AG04450 (cell line): ENCODE results near the gene CCNQ. TPM values are rescaled to one million over a fixed set of nuclear protein-coding genes. Genes with fewer than 3 reads are reported as not detected.
A peak's percentile ranks its signal among the peaks of the same experiment; 100 is the strongest.

Experiments
- CTCF ChIA-PET: fragments of 300-600, 350-600 bp; formaldehyde crosslinking; extraction: SDS; loops from one replicate; lab custom pipeline; 2022; ENCODE audit warnings: antibody characterized with exemption, inconsistent platforms; lab: Charles Lee
- POLR2A ChIA-PET: fragments of 350-600 bp; formaldehyde crosslinking; extraction: SDS; loops from one replicate; lab custom pipeline; 2021; ENCODE audit warnings: antibody characterized with exemption, inconsistent platforms; lab: Yijun Ruan, JAX
- DNase-seq: peaks from one replicate; pipeline ENCODE4 v3.0.0-alpha.2; 2011; ENCODE audit warnings: low read depth, low spot score
- H3K27ac ChIP-seq: one replicate; pipeline ENCODE4 v1.5.1; 2012; ENCODE audit warnings: low read depth, low read length, control low read depth
- H3K27me3 ChIP-seq: one replicate; pipeline ENCODE4 v1.6.0; 2012; ENCODE audit warnings: low read length; ENCODE audit not compliant: control insufficient read depth, insufficient read depth
- H3K4me3 ChIP-seq: 2 replicates; pipeline ENCODE4 v1.5.1; 2011; ENCODE audit warnings: mild to moderate bottlenecking, low read depth, low read length, control low read depth
- H3K9me3 ChIP-seq: 2 replicates; pipeline ENCODE4 v1.5.1; 2012; ENCODE audit warnings: low read length; ENCODE audit not compliant: control insufficient read depth, insufficient read depth
- CTCF ChIP-seq: IDR thresholded peaks from 2 replicates; pipeline ENCODE4 v1.5.1; 2011; ENCODE audit warnings: low read depth, low read length, control low read depth, inconsistent platforms
- polyA plus RNA-seq: library from polyadenylated mRNA; depleted of rRNA; stranded (reverse); fragments of >200 nt; gene quantifications from 2 replicates; pipeline ENCODE4 v1.2.3, GENCODE V29; 2011

Gene CCNQ
- polyA plus RNA-seq, 1 experiment = 23.6 TPM

GRCh38 chrX:153636716-153637115, 37.8 kb upstream of the CCNQ start:
- no peak for TF ChIP-seq CTCF
- CTCF ChIA-PET = no interaction called here
- DNase-seq = no peak

GRCh38 chrX:153635788-153636668, 37.1 kb upstream of the CCNQ start:
- Histone ChIP-seq H3K4me3 (no peak overlapping the region), H3K27me3 (peaks cover 11% of the 10 kb centered on the region), H3K27ac (no peak overlapping the region), H3K9me3 (no peaks in the 10 kb centered on the region; the same call in 1 of the 2 replicates)
- CTCF ChIA-PET = no interaction called here
- DNase-seq = no peak
- TF ChIP-seq CTCF = peak; percentile 30
- POLR2A ChIA-PET = no interaction called here

More at GRCh38 chrX:153636716-153637115, 37.8 kb upstream of the CCNQ start:
- Histone ChIP-seq H3K9me3 (no peaks in the 10 kb centered on the region; the same call in 1 of the 2 replicates), H3K4me3 (no peak overlapping the region), H3K27me3 (peaks cover 10% of the 10 kb centered on the region), H3K27ac (no peak overlapping the region)
- POLR2A ChIA-PET = no interaction called here

- DNase-seq = no peak
- no peak overlapping the region for H3K4me3 ChIP-seq
- H3K27me3 ChIP-seq = peaks cover 11% of the 10 kb centered on the region
- POLR2A ChIA-PET = no interaction called here
- CTCF ChIA-PET = no interaction called here
- H3K27ac ChIP-seq = no peak overlapping the region
- TF ChIP-seq CTCF = no peak
- no peaks in the 10 kb centered on the region; the same call in 1 of the 2 replicates for H3K9me3 ChIP-seq
Observed at GRCh38 chrX:153635388-153635787, 36.4 kb upstream of the CCNQ start.

GRCh38 chrX:153634832-153635231, 35.9 kb upstream of the CCNQ start:
- no peak for DNase-seq
- ChIA-PET POLR2A (no interaction called here), CTCF (no interaction called here)
- no peak overlapping the region for H3K27ac ChIP-seq
- no peaks in the 10 kb centered on the region; the same call in 1 of the 2 replicates for H3K9me3 ChIP-seq
- H3K27me3 ChIP-seq = peaks cover 8% of the 10 kb centered on the region
- no peak for TF ChIP-seq CTCF
- H3K4me3 ChIP-seq = no peak overlapping the region

GRCh38 chrX:153634236-153634635, 35.3 kb upstream of the CCNQ start:
- H3K27ac ChIP-seq = no peak overlapping the region
- DNase-seq = no peak
- no peak overlapping the region for H3K4me3 ChIP-seq
- H3K9me3 ChIP-seq = no peaks in the 10 kb centered on the region; the same call in 1 of the 2 replicates
- POLR2A ChIA-PET = no interaction called here
- TF ChIP-seq CTCF = no peak
- H3K27me3 ChIP-seq = peaks cover 8% of the 10 kb centered on the region
- CTCF ChIA-PET = no interaction called here
